ENCODE measurements around the gene HECTD4.

Gene HECTD4

DNA sequence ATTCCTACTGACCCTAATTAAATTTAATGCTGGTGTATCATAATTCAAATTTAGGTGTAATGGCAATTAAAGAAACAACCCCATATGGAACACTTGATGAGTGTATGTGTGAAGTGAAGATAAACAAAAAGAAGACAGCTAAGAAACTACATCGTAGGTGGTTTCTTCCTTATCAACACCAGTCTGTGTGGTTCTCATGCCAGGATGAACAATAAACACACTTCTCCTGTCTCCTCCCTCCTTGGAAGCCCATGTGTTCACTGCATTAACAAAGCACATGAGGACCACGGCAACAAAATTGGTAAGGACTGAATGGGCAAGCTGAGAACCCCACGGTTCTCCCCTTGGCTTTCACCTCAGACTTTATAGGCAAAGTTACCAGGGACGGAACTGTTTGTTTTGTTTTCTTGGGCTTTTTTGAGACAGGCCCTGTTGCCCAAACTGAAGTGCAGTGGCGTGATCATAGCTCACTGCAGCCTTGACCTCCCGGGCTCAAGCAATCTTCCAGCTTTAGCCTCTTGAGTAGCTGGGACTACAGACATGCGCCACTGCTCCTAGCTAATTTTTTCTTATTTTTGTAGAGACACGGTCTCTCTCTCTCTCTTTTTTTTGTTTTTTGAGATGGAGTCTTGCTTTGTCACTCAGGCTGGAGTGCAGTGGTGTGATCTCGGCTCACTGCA is 185.9 kb downstream of the HECTD4 start:
- DNase-seq, result no peak

DNA sequence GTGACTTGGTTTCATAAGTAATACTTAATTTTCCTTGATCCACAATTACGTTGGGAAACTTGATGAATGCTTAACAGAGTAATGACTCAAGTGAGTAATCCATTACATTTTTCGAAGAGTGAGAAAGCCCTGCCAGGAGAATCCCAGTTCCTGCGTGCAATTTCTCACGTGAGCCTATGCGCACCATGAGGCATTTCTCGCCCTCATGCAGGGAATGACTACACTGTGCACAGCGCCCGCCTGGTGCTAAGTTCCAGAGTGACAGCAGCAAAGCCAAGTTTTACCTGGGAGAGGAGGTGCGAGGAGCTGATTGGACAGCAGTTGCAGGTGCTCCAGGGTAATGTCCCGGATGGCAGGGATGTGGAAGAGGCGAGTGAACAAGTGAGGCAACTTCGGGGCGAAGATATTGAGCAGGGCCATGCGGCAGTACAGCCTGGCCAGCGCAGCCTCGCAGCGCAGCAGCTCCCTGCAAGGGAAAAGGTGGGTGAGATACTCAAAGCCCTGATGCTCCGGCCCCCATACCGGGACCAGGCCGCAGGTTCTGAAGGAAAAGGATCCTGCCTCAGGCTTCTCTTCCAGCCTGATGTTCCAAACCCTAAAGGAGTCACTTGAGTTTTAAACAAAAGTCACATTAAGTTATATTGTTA is 187.5 kb downstream of the HECTD4 start:
- DNase-seq, result no peak

- DNase-seq, result no peak
These were observed 189.8 kb downstream of the HECTD4 start for GRCh38 chr12:112192475-112192874.

GRCh38 chr12:112191840-112192321 is 190.3 kb downstream of the HECTD4 start:
- no peak for DNase-seq

GRCh38 chr12:112191201-112191600 is 191.0 kb downstream of the HECTD4 start:
- DNase-seq, result no peak

GRCh38 chr12:112190231-112191025 is 191.8 kb downstream of the HECTD4 start:
- DNase-seq, result no peak

GRCh38 chr12:112188130-112188830 is 194.0 kb downstream of the HECTD4 start:
- no peak for DNase-seq

- no peak for DNase-seq
These were observed 196.9 kb downstream of the HECTD4 start for GRCh38 chr12:112185093-112185923.

GRCh38 chr12:112184056-112184887 is 198.0 kb downstream of the HECTD4 start:
- no peak for DNase-seq

DNA sequence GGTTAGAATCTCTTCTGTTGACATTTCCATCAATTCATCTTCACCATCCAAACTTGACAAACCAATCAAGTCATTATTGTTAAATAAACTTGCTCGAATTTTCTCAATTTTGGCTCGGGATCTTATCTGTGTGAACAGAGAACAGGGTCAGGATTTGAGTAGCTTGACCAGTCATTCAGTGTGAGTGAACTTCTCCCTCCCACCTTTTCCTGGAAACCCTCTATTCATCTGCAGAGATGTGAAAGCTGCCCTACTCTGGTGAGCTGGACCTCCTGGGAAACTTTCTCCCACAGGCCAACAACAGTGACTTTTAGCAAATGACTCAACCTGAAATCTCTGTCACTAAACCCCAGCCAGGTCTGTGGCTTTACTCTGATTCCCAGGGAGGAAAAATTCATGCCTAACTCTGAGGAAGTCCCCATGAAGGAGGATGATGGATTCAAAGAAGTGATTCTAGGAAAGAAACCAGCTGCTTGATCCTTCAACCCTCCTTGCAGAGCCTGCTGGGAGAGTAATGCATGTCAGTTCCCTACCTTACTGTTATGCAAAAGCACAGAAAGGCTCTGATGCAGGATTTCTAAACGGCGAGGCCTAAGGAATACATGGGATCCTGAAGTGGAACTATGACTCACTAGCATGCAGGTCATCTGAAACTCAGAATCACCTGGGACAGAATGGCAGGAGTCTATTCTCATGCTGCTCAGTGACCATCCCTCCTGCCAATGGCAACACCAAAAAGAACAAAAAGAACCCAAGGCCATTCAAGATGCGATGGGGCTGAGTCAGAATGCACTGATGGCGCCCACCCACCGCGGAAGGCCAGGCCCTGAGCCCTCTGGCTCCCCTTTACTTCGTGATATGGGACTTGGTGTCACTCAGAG is 198.8 kb downstream of the HECTD4 start:
- DNase-seq, result no peak

GRCh38 chr12:112182499-112182898 is 199.7 kb downstream of the HECTD4 start:
- no peak for DNase-seq

GRCh38 chr12:112180422-112180821 is 201.8 kb downstream of the HECTD4 start:
- no peak for DNase-seq

DNA sequence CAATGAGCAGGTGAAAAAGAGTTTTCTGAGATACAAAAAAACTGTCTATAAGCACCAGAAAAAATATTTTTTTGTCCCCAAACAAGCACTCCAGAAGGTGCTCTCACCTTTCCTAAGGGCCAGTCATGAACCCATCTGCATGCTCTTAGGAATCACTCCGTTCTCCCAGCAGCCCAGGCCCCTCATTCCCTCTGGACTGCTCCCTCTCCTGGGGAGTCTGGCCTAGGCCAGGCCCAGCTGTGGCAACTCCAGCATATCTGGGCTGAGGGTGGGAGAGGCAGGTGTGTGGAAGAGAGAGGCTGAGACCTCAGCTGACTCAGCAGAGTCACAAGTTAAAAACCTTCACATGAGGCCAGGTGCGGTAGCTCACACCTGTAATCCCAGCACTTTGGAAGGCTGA is 202.3 kb downstream of the HECTD4 start:
- no peak for DNase-seq

DNA sequence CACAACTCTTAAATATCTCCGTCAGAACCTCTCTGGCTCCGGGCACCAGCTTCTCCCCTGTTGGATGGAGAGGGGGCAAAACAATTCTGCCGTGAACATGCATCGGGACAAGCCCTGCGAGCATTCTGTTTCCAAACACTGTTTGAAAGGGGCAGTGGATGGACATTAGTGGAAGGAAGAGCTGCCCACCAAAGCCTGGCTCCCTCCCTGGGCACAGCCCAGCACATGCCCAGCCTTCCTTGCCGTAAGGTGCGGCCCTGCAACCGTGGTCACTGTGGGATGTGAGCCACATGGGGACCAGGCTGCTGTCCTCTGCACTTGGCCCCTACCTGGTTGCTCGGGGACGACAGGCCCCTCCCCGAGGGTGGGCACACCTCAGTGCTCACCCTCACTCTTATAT is 202.9 kb downstream of the HECTD4 start:
- DNase-seq, result no peak

DNA sequence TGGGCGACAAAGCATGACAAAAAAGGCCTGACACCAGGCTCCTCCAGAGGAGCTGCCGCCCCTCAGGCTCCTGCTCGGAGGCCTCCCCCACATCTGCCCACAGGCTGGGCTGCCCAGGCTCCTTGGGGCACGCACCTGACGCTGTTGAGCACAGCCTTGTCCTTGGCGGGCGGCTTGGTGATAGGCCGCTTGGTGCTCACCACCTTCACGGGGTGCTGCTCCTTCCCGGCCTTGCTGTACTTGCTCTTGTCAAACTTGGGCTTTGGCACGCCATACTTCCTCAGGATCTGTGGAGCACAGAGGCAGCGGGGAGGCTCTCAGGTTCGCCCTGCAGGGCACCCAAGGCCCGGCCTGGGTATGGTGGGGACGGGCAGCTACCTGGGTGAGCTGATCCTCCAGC is 203.4 kb downstream of the HECTD4 start:
- DNase-seq, result no peak

- DNase-seq, result no peak
These were observed 205.8 kb downstream of the HECTD4 start for GRCh38 chr12:112176321-112177010.

DNA sequence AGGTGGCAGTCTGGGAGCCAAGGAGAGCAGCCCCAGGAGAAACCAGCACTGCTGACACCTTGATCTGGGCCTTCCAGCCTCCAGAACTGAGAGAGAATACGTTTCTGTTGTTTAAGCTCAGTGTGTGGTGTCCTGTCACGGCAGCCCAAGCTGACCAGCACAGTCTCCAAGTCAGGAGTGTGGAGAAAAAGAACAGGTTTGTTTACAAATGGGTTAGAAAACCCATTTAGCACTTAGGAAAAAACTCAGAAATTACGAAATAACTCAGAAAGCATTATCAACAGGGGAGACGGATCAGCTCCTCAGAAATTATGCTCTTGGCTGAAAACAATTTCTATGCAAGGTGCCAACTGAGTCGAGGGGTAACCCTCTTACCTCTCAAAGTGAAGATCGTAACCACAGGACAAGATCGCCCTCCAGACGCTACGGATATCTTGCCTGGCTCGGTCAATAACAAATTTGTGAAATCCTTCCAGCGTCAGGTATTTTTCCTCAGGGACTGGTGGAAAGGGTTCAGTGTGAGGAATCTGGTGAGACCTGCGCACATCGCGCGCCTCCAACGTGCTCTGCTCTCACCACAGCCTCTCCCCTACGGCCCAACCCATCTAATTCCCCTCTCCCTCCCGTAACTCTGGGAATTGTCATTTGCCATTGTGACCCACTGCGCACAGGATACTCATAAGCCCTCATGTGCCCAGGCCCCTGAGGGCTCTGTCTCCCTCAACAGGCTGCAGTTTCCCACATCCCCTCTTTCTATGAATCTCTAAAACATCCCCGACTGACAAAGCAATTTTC is 206.7 kb downstream of the HECTD4 start:
- DNase-seq, result no peak

DNA sequence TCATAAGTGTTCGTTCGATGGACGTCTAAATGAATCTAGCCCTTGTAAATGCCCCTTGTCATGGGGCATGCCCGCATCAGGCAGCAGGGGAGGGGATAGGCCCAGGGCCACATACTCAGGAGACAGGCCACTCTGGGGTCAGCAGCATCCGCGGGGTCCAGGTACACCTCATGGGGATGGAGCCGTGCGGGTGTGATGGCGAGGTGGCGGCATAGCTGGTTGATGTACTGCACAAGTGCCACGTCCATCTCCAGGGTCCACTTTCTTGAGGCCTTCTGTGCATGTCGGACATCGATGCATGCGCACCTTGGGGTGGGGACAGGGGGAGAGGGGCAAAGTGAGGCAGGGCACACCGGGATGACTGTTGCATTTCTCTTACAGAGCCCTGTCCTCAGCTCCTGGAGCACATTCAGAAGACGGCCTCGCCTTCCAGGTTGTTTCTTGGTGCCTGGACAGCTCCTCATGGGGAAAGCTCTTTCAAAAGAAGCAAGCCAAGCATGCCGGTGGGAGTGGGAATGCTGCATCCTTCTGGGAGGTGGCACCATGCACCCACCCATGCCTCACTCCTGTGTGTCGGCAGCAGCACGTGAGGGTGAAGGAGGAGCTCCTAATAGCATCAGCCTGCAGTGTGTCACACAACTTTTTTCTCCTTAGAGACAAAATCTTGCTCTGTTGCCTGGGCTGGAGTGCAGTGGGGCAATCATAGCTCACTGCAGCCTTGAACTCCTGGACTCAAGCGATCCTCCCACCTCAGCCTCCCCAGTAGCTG is 209.5 kb downstream of the HECTD4 start:
- no peak for DNase-seq
